ENCODE measurements around the gene FAM162A. TPM values are rescaled to one million over a fixed set of nuclear protein-coding genes. Genes with fewer than 3 reads are reported as not detected.

FAM162A gene
- total and polyA plus RNA-seq, 9 of the 15 experiments (the other 6 are each of a cell fraction or from before 2014, with no cell fraction given) = 37.5 to 211 (median 101) TPM

GRCh38 chr3:122383771-122384697 is at the start of gene FAM162A (continued):
- TF ChIP-seq CHD7 (IDR thresholded peaks at IDR 0.05; ENCODE audit: low read depth, low read length) (no peak), AFF1 (IDR thresholded peaks at IDR 0.05; ENCODE audit: low read depth in 1 of 2, partially characterized antibody in 2 of 2) (no peak), BRD4 (IDR thresholded peaks at IDR 0.05) (no peak), JUN (IDR thresholded peaks at IDR 0.05; ENCODE audit: borderline replicate concordance, low read depth, low read length) (peak; percentile 27; the same call in 1 of the 2 replicates), JUN (CRISPR knock-in tag; IDR thresholded peaks at IDR 0.05; ENCODE audit: borderline replicate concordance) (no peak), MTA3 (IDR thresholded peaks at IDR 0.05; ENCODE audit: borderline replicate concordance) (peak; percentile 69; the same call in 1 of the 2 replicates), DNMT1 (IDR thresholded peaks at IDR 0.05) (no peak), STAT5B (CRISPR knock-in tag; IDR thresholded peaks at IDR 0.05) (no peak)

Measured in K562 (cell line).